PC-9 (cell line): ENCODE data around the gene NAP1L5. TPM values are rescaled to one million over a fixed set of nuclear protein-coding genes. Genes with fewer than 3 reads are reported as not detected.

Experiments used
- BruUV-seq: library from RNA; stranded (reverse); fragments of 400-500 nt; replicated peaks from 2 replicates; lab custom pipeline; 2021; lab: Mats Ljungman, UMichigan
- CTCF ChIA-PET: fragments of 300-600 bp; sonication (Branson Sonifier 250); formaldehyde crosslinking; loops from one replicate; lab custom pipeline; 2022; ENCODE audit warnings: antibody characterized with exemption; lab: Charles Lee
- POLR2A ChIA-PET: fragments of 300-600 bp; sonication (Branson Sonifier 250); formaldehyde crosslinking; loops from one replicate; lab custom pipeline; 2022; ENCODE audit warnings: antibody characterized with exemption; ENCODE audit not compliant: unreplicated experiment; lab: Charles Lee
- DNase-seq, 2 experiments: peaks; one replicate each; pipeline versions ENCODE4 v3.0.0 to v3.0.0-alpha.2; 2015 to 2022; ENCODE audit warnings: mixed read lengths in 1 of 2
- H2AFZ ChIP-seq: fragments of 200-600 bp; sonication (generic); 2 replicates; pipeline ENCODE4 v1.8.1; 2017; ENCODE audit warnings: antibody characterized with exemption
- H3F3A ChIP-seq: fragments of 200-600 bp; sonication (generic); 2 replicates; pipeline ENCODE4 v1.8.1; 2017; ENCODE audit warnings: antibody characterized with exemption, mild to moderate bottlenecking, low read depth; ENCODE audit not compliant: insufficient read depth
- H3K27ac ChIP-seq: fragments of 200-600 bp; sonication (generic); 2 replicates; pipeline ENCODE4 v1.6.1; 2016; ENCODE audit warnings: mixed run types
- H3K27me3 ChIP-seq: fragments of 200-600 bp; sonication (generic); 2 replicates; pipeline ENCODE4 v1.6.1; 2016; ENCODE audit warnings: low read depth, mixed run types; ENCODE audit not compliant: insufficient read depth
- H3K36me3 ChIP-seq: fragments of 200-600 bp; sonication (generic); 2 replicates; pipeline ENCODE4 v1.6.1; 2016; ENCODE audit warnings: low read depth, mixed run types
- H3K4me1 ChIP-seq: fragments of 200-600 bp; sonication (generic); replicated peaks from 2 replicates; pipeline ENCODE4 v1.6.1; 2016; ENCODE audit warnings: mixed run types; ENCODE audit not compliant: insufficient read depth
- H3K4me2 ChIP-seq: fragments of 200-600 bp; sonication (generic); 2 replicates; pipeline ENCODE4 v1.6.1; 2017; ENCODE audit warnings: mixed run types
- H3K4me3 ChIP-seq: fragments of 200-600 bp; sonication (generic); 2 replicates; pipeline ENCODE4 v1.6.1; 2016; ENCODE audit warnings: mixed run types
- H3K79me2 ChIP-seq: fragments of 200-600 bp; sonication (generic); 2 replicates; pipeline ENCODE4 v1.6.1; 2017; ENCODE audit warnings: low read depth, mixed run types
- H3K9me2 ChIP-seq: fragments of 200-600 bp; sonication (generic); 2 replicates; pipeline ENCODE4 v1.8.1; 2017; ENCODE audit warnings: mild to moderate bottlenecking; ENCODE audit not compliant: insufficient read depth
- H3K9me3 ChIP-seq: fragments of 200-600 bp; sonication (generic); 2 replicates; pipeline ENCODE4 v1.8.1; 2016; ENCODE audit warnings: low read depth; ENCODE audit not compliant: insufficient read depth
- H4K20me1 ChIP-seq: fragments of 200-600 bp; sonication (generic); 2 replicates; pipeline ENCODE4 v1.8.1; 2017; ENCODE audit not compliant: insufficient read depth
- EZH2 ChIP-seq: fragments of 200-600 bp; sonication (generic); IDR thresholded peaks from 2 replicates; pipeline ENCODE4 v1.8.0; 2017; ENCODE audit warnings: antibody characterized with exemption, low read depth
- intact Hi-C: fragments of 100-400 bp; cut with micrococcal nuclease; formaldehyde crosslinking; loops from one replicate; pipeline ENCODE4 v1.10.0; 2022; ENCODE audit not compliant: unreplicated experiment
- total RNA-seq: library from RNA; stranded (reverse); gene quantifications from 2 replicates; pipeline ENCODE4 v1.2.3, GENCODE V29; 2021
- TF ChIP-seq, protein P1 (sequence below): fragments of 200-600 bp; sonication (generic); conservative IDR thresholded peaks from 2 replicates; pipeline ENCODE4 v1.6.1; 2017; ENCODE audit warnings: mixed run types, antibody characterized with exemption, mild to moderate bottlenecking, moderate library complexity

NAP1L5 gene
- total RNA-seq, 1 experiment from 2014 or later, result 0.37 TPM

DNA sequence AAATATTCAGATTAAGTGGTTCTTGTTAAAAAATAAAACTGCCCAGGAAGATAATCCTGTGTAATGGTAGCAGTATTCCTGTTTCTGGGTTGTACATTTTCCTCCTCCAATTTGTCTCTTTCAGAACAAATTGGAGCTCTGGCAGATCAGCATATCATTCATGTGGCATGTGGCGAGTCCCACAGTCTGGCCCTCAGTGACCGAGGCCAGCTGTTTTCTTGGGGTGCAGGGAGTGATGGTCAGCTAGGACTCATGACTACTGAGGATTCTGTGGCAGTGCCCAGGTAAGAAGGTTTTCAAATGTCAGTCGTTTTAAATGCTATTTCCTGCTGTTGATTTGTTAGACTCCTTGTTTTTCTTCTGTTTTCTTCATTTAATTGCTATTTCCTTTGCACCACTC lies 47.9 kb downstream of the NAP1L5 start:
- TF ChIP-seq EZH2, result no peak
- TF ChIP-seq, protein P1, sequence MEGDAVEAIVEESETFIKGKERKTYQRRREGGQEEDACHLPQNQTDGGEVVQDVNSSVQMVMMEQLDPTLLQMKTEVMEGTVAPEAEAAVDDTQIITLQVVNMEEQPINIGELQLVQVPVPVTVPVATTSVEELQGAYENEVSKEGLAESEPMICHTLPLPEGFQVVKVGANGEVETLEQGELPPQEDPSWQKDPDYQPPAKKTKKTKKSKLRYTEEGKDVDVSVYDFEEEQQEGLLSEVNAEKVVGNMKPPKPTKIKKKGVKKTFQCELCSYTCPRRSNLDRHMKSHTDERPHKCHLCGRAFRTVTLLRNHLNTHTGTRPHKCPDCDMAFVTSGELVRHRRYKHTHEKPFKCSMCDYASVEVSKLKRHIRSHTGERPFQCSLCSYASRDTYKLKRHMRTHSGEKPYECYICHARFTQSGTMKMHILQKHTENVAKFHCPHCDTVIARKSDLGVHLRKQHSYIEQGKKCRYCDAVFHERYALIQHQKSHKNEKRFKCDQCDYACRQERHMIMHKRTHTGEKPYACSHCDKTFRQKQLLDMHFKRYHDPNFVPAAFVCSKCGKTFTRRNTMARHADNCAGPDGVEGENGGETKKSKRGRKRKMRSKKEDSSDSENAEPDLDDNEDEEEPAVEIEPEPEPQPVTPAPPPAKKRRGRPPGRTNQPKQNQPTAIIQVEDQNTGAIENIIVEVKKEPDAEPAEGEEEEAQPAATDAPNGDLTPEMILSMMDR, result no peak
- Histone ChIP-seq H4K20me1 (no peaks in the 10 kb centered on the region), H3K4me3 (no peak overlapping the region), H3K27ac (no peak overlapping the region), H2AFZ (no peak overlapping the region), H3K79me2 (no peaks in the 10 kb centered on the region), H3F3A (no peaks in the 10 kb centered on the region), H3K9me3 (no peaks in the 10 kb centered on the region), H3K4me2 (no peak overlapping the region), H3K9me2 (no peaks in the 10 kb centered on the region), H3K4me1 (no peaks in the 10 kb centered on the region), H3K36me3 (no peaks in the 10 kb centered on the region), H3K27me3 (no peaks in the 10 kb centered on the region)
- DNase-seq, result no peak
- BruUV-seq, result no TSS peak
- intact Hi-C loops, result no loop called here
- ChIA-PET POLR2A (no interaction called here), CTCF (interaction anchor here (0.6 kb wide), 1 partner anchor 8 kb away, joined by 4 read pairs; no protein-coding TSS in a partner anchor)

DNA sequence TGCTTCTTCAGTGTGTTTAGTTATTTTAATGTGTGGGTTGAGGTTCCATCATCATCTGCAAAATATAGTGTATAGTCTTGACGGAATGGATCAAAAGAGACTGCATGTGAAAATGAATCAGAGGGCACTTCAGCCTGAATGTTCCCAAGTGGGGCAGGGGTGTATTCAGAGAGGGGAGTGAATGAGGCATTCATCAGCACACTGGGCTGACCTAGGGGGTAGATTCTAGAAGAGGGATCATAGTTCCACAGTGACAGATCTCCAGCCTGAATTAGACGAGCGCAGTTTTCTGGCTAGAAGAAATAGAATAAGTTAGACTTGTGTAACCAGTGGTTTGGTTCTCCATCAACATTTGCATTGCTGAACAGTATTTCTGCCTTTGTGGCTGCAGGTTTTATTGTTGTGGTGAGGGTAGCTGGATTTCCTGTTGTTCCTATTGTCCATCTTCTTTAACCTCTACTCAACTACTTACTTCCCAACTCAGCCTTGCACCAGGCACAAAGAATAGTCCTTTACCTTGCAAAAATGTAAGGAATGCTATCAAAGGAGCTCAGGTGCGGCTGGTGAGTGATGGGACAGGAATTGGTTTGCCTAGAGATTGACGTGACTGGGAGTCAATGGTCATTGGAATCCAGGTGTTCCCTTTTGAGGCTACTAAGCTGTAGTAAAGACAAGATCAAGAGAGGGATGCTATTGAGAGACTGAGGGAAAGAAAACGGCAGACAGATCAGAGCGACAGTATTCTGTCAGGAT lies 50.9 kb downstream of the NAP1L5 start:
- no peaks in the 10 kb centered on the region for H3K4me1 ChIP-seq
- no peaks in the 10 kb centered on the region; the same call in 1 of the 2 replicates for H3K9me3 ChIP-seq
- peak; percentile 36 to 42 for DNase-seq
- TF ChIP-seq, protein P1, result no peak
- no peak for TF ChIP-seq EZH2
- H3K4me3 ChIP-seq, result no peak overlapping the region
- H3F3A ChIP-seq, result no peaks in the 10 kb centered on the region
- intact Hi-C loops, result loop anchor here (2.0 kb wide), 1 partner anchor 46 kb away; no protein-coding TSS in a partner anchor
- no TSS peak for BruUV-seq
- H3K79me2 ChIP-seq, result no peaks in the 10 kb centered on the region
- ChIA-PET POLR2A (no interaction called here), CTCF (no interaction called here)
- H2AFZ ChIP-seq, result no peak overlapping the region
- H3K27me3 ChIP-seq, result no peaks in the 10 kb centered on the region
- no peak overlapping the region for H3K4me2 ChIP-seq
- no peaks in the 10 kb centered on the region for H4K20me1 ChIP-seq
- no peaks in the 10 kb centered on the region for H3K9me2 ChIP-seq
- no peaks in the 10 kb centered on the region for H3K36me3 ChIP-seq
- no peak overlapping the region for H3K27ac ChIP-seq

DNA sequence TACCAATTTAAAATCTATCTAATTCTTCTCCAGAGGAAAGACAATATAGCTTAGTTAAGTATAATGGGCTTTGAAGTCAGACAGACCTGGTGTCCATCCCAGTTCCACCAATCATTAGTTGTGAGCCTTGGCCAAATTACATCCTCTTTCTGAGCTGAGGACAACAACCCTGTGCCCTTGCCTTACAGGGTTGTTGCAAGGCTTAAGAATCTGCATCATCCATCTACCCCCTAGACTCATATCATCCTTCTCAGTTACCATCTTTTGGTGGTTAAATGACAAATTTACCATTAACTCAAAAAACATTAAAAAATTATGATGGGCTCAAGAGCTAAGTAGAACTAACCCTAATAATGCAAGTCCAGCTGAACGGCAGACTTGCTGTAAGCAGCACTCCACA lies 51.6 kb downstream of the NAP1L5 start:
- CTCF ChIA-PET, result no interaction called here
- no peak overlapping the region for H2AFZ ChIP-seq
- H3K4me2 ChIP-seq, result no peak overlapping the region
- H3F3A ChIP-seq, result no peaks in the 10 kb centered on the region
- no TSS peak for BruUV-seq
- H3K4me3 ChIP-seq, result no peak overlapping the region
- H3K9me3 ChIP-seq, result no peaks in the 10 kb centered on the region; the same call in 1 of the 2 replicates
- no peaks in the 10 kb centered on the region for H3K79me2 ChIP-seq
- H3K4me1 ChIP-seq, result no peaks in the 10 kb centered on the region
- DNase-seq, result no peak
- no peaks in the 10 kb centered on the region for H4K20me1 ChIP-seq
- TF ChIP-seq EZH2, result no peak
- TF ChIP-seq, protein P1, result no peak
- H3K27me3 ChIP-seq, result no peaks in the 10 kb centered on the region
- intact Hi-C loops, result loop anchor here (2.0 kb wide), 1 partner anchor 45 kb away; no protein-coding TSS in a partner anchor
- no peaks in the 10 kb centered on the region for H3K36me3 ChIP-seq
- POLR2A ChIA-PET, result no interaction called here
- H3K9me2 ChIP-seq, result no peaks in the 10 kb centered on the region
- no peak overlapping the region for H3K27ac ChIP-seq

Other genes starting within 250 kb of the NAP1L5 start
- 3.6 and 4.6 TPM in 2 replicates for gene HERC5, start 240.7 kb downstream of the NAP1L5 start, total RNA-seq
- 53.3 and 55.0 TPM in 2 replicates for gene PYURF, start 174.1 kb downstream of the NAP1L5 start, total RNA-seq
- gene HERC3, start 105.3 kb downstream of the NAP1L5 start, total RNA-seq, result 14.7 and 16.9 TPM in 2 replicates